Measurements from ENCODE around the gene CPA4. TPM values are rescaled to one million over a fixed set of nuclear protein-coding genes. Genes with fewer than 3 reads are reported as not detected.
A peak's percentile ranks its signal among the peaks of the same experiment; 100 is the strongest.
"Not testable (repeated sequence)": the region's sequence is repeated elsewhere in the genome, so short reads cannot be mapped to it uniquely, and the experiment has no call there.

Gene CPA4
- total RNA-seq: 2.1 TPM

DNA sequence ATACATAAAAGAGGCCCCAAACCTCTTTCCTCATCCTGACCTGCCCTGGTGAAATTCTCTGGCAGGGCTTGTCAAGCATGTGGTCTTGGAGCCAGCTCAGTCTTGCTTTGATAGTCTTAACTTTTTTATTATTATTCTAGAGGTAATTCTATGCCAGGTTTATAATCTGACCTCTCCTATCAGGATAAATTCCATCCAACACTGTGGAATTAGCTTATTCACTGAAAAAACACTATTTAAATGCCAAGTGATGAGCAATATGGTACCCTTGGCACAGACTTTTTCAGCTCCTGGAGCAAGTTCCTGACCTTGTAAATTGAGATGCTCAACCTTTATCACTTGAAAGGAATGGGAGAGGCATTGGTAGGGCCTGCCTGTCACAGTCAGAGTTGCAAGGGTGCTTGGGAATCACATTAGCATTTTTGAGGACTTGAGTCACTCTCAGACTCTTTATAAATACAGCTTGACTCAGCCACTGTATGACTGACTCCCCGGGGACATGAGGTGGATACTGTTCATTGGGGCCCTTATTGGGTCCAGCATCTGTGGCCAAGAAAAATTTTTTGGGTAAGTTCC lies at the start of gene CPA4:
Gene CPA4 (plus strand): TSS at position 480 of the 576 bp plus-strand sequence. CDS start 20 bp downstream, at position 500.
- H3K36me3 ChIP-seq (ENCODE audit: control insufficient read depth in 3 of 3, insufficient read depth in 3 of 3, low read length in 3 of 3): no peaks in the 10 kb centered on the region
- H3K27ac ChIP-seq (ENCODE audit: low read depth, low read length): peak within 1 kb of the TSS; percentile 2
- H3K4me3 ChIP-seq (ENCODE audit: low read length in 3 of 3): no peak within 1 kb of the TSS
- H3K9me3 ChIP-seq (ENCODE audit: control insufficient read depth in 3 of 3, low read length in 3 of 3): no peaks in the 10 kb centered on the region
- peaks cover 0 to 5% (median 3%) of the 10 kb centered on the region in 3 donors for H3K4me1 ChIP-seq (ENCODE audit: control insufficient read depth in 3 of 3, insufficient read depth in 3 of 3, low read length in 3 of 3)
- H3K27me3 ChIP-seq (ENCODE audit: control insufficient read depth in 3 of 3, insufficient read depth in 3 of 3, low read length in 3 of 3): no peaks in the 10 kb centered on the region
- H3K9ac ChIP-seq (ENCODE audit: low read depth in 1 of 3, low read length in 3 of 3): no peak within 1 kb of the TSS

DNA sequence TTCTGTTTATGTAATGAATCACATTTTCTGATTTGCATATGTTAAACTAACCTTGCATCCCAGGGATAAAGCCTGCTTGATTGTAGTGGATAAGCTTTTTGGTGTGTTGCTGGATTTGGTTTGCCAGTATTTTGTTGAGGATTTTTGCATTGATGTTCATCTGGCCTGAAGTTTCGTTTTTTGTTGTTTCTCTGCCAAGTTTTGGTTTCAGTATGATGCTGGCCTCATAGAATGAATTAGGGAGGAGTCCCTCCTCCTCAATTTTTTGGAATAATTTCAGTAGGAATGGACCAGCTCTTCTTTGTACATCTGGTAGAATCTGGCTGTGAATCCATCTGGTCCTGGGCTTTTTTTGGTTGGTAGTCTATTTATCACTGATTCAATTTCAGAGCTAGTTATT lies 49.5 kb upstream of the CPA4 start:
- not testable (repeated sequence) for H3K4me1 ChIP-seq (ENCODE audit: control insufficient read depth in 3 of 3, insufficient read depth in 3 of 3, low read length in 3 of 3); H3K9ac ChIP-seq (ENCODE audit: low read depth in 1 of 3, low read length in 3 of 3); H3K27me3 ChIP-seq (ENCODE audit: control insufficient read depth in 3 of 3, insufficient read depth in 3 of 3, low read length in 3 of 3); H3K36me3 ChIP-seq (ENCODE audit: control insufficient read depth in 3 of 3, insufficient read depth in 3 of 3, low read length in 3 of 3); H3K9me3 ChIP-seq (ENCODE audit: control insufficient read depth in 3 of 3, low read length in 3 of 3); H3K4me3 ChIP-seq (ENCODE audit: low read length in 3 of 3); H3K27ac ChIP-seq (ENCODE audit: low read depth, low read length)

DNA sequence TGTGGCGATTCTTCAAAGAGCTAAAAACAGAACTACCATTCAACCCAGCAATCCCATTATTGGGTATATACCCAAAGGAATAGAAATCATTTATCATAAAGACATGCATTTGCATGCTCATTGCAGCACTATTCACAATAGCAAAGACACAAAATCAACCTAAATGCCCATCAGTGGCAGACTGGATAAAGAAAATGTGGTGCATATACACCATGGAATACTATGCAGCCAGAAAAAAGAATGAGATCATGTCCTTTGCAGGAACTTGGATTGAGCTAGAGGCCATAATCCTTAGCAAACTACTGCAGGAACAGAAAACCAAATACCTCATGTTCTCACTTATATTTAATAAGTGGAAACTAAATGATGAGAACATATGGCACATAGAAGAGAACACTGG lies 46.5 kb upstream of the CPA4 start:
- H3K4me3 ChIP-seq (ENCODE audit: low read length in 3 of 3); H3K9ac ChIP-seq (ENCODE audit: low read depth in 1 of 3, low read length in 3 of 3); H3K36me3 ChIP-seq (ENCODE audit: control insufficient read depth in 3 of 3, insufficient read depth in 3 of 3, low read length in 3 of 3); H3K27ac ChIP-seq (ENCODE audit: low read depth, low read length); H3K9me3 ChIP-seq (ENCODE audit: control insufficient read depth in 3 of 3, low read length in 3 of 3); H3K4me1 ChIP-seq (ENCODE audit: control insufficient read depth in 3 of 3, insufficient read depth in 3 of 3, low read length in 3 of 3); H3K27me3 ChIP-seq (ENCODE audit: control insufficient read depth in 3 of 3, insufficient read depth in 3 of 3, low read length in 3 of 3): not testable (repeated sequence)

GRCh38 chr7:130248842-130249241 lies 44.1 kb upstream of the CPA4 start:
- not testable (repeated sequence) for H3K27me3 ChIP-seq (ENCODE audit: control insufficient read depth in 3 of 3, insufficient read depth in 3 of 3, low read length in 3 of 3); H3K27ac ChIP-seq (ENCODE audit: low read depth, low read length); H3K9ac ChIP-seq (ENCODE audit: low read depth in 1 of 3, low read length in 3 of 3); H3K4me1 ChIP-seq (ENCODE audit: control insufficient read depth in 3 of 3, insufficient read depth in 3 of 3, low read length in 3 of 3); H3K36me3 ChIP-seq (ENCODE audit: control insufficient read depth in 3 of 3, insufficient read depth in 3 of 3, low read length in 3 of 3); H3K4me3 ChIP-seq (ENCODE audit: low read length in 3 of 3); H3K9me3 ChIP-seq (ENCODE audit: control insufficient read depth in 3 of 3, low read length in 3 of 3)

DNA sequence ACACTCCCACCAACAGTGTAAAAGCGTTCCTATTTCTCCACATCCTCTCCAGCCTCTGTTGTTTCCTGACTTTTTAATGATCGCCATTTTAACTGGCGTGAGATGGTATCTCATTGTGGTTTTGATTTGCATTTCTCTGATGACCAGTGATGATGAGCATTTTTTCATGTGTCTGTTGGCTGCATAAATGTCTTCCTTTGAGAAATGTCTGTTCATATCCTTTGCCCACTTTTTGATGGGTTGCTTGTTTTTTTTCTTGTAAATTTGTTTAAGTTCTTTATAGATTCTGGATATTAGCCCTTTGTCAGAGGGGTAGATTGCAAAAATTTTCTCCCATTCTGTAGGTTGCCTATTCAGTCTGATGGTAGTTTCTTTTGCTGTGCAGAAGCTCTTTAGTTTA lies 43.3 kb upstream of the CPA4 start:
- H3K36me3 ChIP-seq (ENCODE audit: control insufficient read depth in 3 of 3, insufficient read depth in 3 of 3, low read length in 3 of 3); H3K27ac ChIP-seq (ENCODE audit: low read depth, low read length); H3K27me3 ChIP-seq (ENCODE audit: control insufficient read depth in 3 of 3, insufficient read depth in 3 of 3, low read length in 3 of 3); H3K4me1 ChIP-seq (ENCODE audit: control insufficient read depth in 3 of 3, insufficient read depth in 3 of 3, low read length in 3 of 3); H3K9ac ChIP-seq (ENCODE audit: low read depth in 1 of 3, low read length in 3 of 3); H3K9me3 ChIP-seq (ENCODE audit: control insufficient read depth in 3 of 3, low read length in 3 of 3); H3K4me3 ChIP-seq (ENCODE audit: low read length in 3 of 3): not testable (repeated sequence)

- Histone ChIP-seq H3K27ac (ENCODE audit: low read depth, low read length) (no peak overlapping the region), H3K4me3 (ENCODE audit: low read length in 3 of 3) (no peak overlapping the region), H3K27me3 (ENCODE audit: control insufficient read depth in 3 of 3, insufficient read depth in 3 of 3, low read length in 3 of 3) (no peaks in the 10 kb centered on the region), H3K4me1 (ENCODE audit: control insufficient read depth in 3 of 3, insufficient read depth in 3 of 3, low read length in 3 of 3) (no peaks in the 10 kb centered on the region), H3K9ac (ENCODE audit: low read depth in 1 of 3, low read length in 3 of 3) (no peak overlapping the region), H3K9me3 (ENCODE audit: control insufficient read depth in 3 of 3, low read length in 3 of 3) (peaks cover 0 to 10% (median 3%) of the 10 kb centered on the region in 3 donors), H3K36me3 (ENCODE audit: control insufficient read depth in 3 of 3, insufficient read depth in 3 of 3, low read length in 3 of 3) (no peaks in the 10 kb centered on the region)
Observed at GRCh38 chr7:130254555-130254954, 38.4 kb upstream of the CPA4 start.

- Histone ChIP-seq H3K9me3 (ENCODE audit: control insufficient read depth in 3 of 3, low read length in 3 of 3) (peaks cover 2 to 17% (median 3%) of the 10 kb centered on the region in 3 donors), H3K4me3 (ENCODE audit: low read length in 3 of 3) (no peak overlapping the region), H3K9ac (ENCODE audit: low read depth in 1 of 3, low read length in 3 of 3) (no peak overlapping the region), H3K4me1 (ENCODE audit: control insufficient read depth in 3 of 3, insufficient read depth in 3 of 3, low read length in 3 of 3) (no peaks in the 10 kb centered on the region), H3K27me3 (ENCODE audit: control insufficient read depth in 3 of 3, insufficient read depth in 3 of 3, low read length in 3 of 3) (no peaks in the 10 kb centered on the region), H3K36me3 (ENCODE audit: control insufficient read depth in 3 of 3, insufficient read depth in 3 of 3, low read length in 3 of 3) (no peaks in the 10 kb centered on the region), H3K27ac (ENCODE audit: low read depth, low read length) (no peak overlapping the region)
Observed at GRCh38 chr7:130256704-130257103, 36.3 kb upstream of the CPA4 start.

- Histone ChIP-seq H3K4me3 (ENCODE audit: low read length in 3 of 3) (no peak overlapping the region), H3K9ac (ENCODE audit: low read depth in 1 of 3, low read length in 3 of 3) (no peak overlapping the region), H3K4me1 (ENCODE audit: control insufficient read depth in 3 of 3, insufficient read depth in 3 of 3, low read length in 3 of 3) (no peaks in the 10 kb centered on the region), H3K36me3 (ENCODE audit: control insufficient read depth in 3 of 3, insufficient read depth in 3 of 3, low read length in 3 of 3) (no peaks in the 10 kb centered on the region), H3K27ac (ENCODE audit: low read depth, low read length) (no peak overlapping the region), H3K9me3 (ENCODE audit: control insufficient read depth in 3 of 3, low read length in 3 of 3) (peaks cover 2 to 17% (median 3%) of the 10 kb centered on the region in 3 donors), H3K27me3 (ENCODE audit: control insufficient read depth in 3 of 3, insufficient read depth in 3 of 3, low read length in 3 of 3) (no peaks in the 10 kb centered on the region)
Observed at GRCh38 chr7:130258494-130259078, 34.4 kb upstream of the CPA4 start.

DNA sequence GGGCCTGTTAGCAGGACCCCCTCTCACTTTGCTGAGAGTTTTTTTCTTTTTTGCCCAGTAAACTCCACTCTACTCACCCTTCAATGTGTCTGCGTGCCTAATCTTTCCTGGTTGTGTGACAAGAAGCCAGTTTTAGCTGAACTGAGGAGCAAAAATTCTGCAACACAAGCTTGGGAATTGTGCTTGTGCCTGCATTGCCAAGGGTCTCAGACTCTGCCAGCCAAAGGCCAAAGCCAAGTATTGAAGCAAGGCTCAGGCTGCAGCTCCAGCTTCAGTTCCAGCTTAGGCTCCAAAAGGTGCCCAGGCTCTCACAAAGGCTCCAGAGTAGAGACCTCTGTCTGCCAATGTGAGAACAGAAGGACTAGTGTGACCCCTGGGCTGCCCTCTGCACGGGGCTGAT lies 30.5 kb upstream of the CPA4 start:
- H3K27ac ChIP-seq (ENCODE audit: low read depth, low read length): no peak overlapping the region
- no peaks in the 10 kb centered on the region for H3K27me3 ChIP-seq (ENCODE audit: control insufficient read depth in 3 of 3, insufficient read depth in 3 of 3, low read length in 3 of 3)
- H3K4me1 ChIP-seq (ENCODE audit: control insufficient read depth in 3 of 3, insufficient read depth in 3 of 3, low read length in 3 of 3): no peaks in the 10 kb centered on the region
- no peak overlapping the region for H3K9ac ChIP-seq (ENCODE audit: low read depth in 1 of 3, low read length in 3 of 3)
- H3K36me3 ChIP-seq (ENCODE audit: control insufficient read depth in 3 of 3, insufficient read depth in 3 of 3, low read length in 3 of 3): no peaks in the 10 kb centered on the region
- peaks cover 0 to 12% (median 2%) of the 10 kb centered on the region in 3 donors for H3K9me3 ChIP-seq (ENCODE audit: control insufficient read depth in 3 of 3, low read length in 3 of 3)
- no peak overlapping the region for H3K4me3 ChIP-seq (ENCODE audit: low read length in 3 of 3)

DNA sequence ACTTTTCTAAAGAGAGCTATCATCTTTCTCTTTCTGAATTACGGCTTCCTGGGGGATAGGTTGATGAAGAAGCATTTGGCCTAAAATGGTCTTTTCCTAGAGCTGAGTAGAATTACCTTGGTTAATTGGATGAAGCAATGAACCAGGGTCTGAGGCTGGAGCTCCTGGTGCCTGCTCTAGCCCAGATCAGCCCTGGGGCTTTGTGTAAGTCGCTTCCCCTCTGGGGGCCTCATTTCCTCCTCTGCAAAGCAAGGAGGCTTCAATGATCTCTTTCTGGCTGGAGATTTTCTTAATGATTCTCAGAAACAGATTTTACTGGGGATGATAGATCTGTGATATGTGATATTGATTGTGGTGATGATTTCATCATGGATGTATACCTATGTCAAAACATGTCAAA lies 29.8 kb upstream of the CPA4 start:
- Histone ChIP-seq H3K27me3 (ENCODE audit: control insufficient read depth in 3 of 3, insufficient read depth in 3 of 3, low read length in 3 of 3) (no peaks in the 10 kb centered on the region), H3K4me1 (ENCODE audit: control insufficient read depth in 3 of 3, insufficient read depth in 3 of 3, low read length in 3 of 3) (no peaks in the 10 kb centered on the region), H3K4me3 (ENCODE audit: low read length in 3 of 3) (no peak overlapping the region), H3K9ac (ENCODE audit: low read depth in 1 of 3, low read length in 3 of 3) (no peak overlapping the region), H3K9me3 (ENCODE audit: control insufficient read depth in 3 of 3, low read length in 3 of 3) (peaks cover 0 to 12% (median 2%) of the 10 kb centered on the region in 3 donors), H3K36me3 (ENCODE audit: control insufficient read depth in 3 of 3, insufficient read depth in 3 of 3, low read length in 3 of 3) (no peaks in the 10 kb centered on the region), H3K27ac (ENCODE audit: low read depth, low read length) (no peak overlapping the region)

Measured in skeletal muscle tissue (tissue), 4 donors.